Measurements from ENCODE around the gene CDH23. TPM values are rescaled to one million over a fixed set of nuclear protein-coding genes. Genes with fewer than 3 reads are reported as not detected.

CDH23 gene
- total RNA-seq, 1 donor from 2014 or later: 1.3 TPM

DNA sequence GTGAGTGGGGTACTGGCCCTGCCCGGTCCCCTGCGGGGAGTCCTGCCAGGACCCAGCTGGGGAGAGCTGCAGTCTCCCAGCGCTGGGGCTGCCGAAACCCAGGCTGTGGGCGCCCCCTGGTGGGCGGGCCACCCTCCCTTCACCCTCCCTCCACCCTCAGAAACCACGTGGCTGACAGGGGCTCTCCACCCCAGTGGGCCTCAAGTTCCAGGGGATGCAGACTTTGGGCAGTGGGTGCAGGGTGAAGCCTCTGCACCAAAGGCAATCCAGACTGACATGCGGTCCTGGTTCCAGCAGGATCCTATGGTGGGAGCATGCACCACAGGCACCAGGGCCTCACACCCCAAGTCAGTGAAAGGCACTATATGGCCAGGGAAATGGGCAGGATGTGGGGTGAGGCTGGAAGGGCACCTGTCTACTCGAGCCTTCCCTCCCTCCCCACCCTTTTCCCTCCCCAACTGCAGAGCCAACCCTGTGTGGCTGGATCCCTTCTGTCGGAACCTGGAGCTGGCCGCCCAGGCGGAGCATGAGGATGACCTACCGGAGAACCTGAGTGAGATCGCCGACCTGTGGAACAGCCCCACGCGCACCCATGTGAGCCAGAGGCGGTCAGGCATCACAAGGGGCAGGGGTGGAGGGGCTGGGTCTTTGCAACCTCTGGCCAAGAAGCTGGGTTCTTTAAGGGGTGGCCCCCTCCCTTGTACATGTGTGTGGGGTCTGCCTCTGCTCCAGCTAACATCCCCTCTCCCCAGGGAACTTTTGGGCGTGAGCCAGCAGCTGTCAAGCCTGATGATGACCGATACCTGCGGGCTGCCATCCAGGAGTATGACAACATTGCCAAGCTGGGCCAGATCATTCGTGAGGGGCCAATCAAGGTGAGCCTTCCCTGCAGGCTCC is 415.5 kb downstream of the CDH23 start:
- peaks cover 2% of the 10 kb centered on the region for H3K4me1 Mint-ChIP-seq
- intact Hi-C loops (cut with micrococcal nuclease): loop anchor here (1.0 to 5.0 kb wide), 4 partner anchors 40 to 500 kb away; partner anchors contain the start of gene VSIR

DNA sequence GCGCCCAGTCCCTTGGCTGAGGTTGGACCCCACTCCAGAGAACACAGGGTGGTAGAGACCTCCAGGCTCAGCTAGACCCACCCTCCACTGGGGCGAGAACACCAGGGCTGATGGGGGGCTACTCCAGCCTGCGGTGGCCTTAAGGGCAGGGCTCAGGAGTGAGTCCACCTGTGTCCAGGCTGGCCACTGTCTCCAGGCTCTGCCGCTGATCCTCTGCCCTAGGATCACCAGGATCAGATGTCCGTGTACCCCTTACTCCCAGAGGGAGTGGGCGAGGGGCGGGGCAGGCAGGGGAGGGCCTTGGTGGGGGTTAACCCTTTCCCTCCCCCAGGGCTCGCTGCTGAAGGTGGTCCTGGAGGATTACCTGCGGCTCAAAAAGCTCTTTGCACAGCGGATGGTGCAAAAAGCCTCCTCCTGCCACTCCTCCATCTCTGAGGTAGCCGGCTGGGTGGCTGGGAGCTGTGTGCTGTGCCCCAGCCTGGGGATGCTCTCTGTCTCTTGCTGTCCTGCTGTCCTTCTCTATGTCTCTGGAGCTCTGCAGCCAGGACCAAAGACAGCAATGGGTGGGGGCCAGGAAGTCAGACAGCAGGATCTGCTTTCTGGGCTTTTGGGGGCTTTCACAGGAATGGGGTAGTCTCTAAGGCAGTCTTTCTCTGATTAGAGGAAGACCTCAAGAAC is 416.3 kb downstream of the CDH23 start:
- no peak for DNase-seq
- peaks cover 15% of the 10 kb centered on the region for H3K36me3 Mint-ChIP-seq (ENCODE audit: low read depth)
- intact Hi-C loops (cut with micrococcal nuclease): loop anchor here (1.0 to 5.0 kb wide), 4 partner anchors 41 to 501 kb away; partner anchors contain the start of gene VSIR
- peaks cover 2% of the 10 kb centered on the region for H3K4me1 Mint-ChIP-seq
- H3K4me3 Mint-ChIP-seq: no peak overlapping the region
- no peaks in the 10 kb centered on the region for H3K27me3 Mint-ChIP-seq
- H3K9me3 Mint-ChIP-seq: no peaks in the 10 kb centered on the region
- H3K27ac Mint-ChIP-seq: no peak overlapping the region

More for the DNA sequence above, 415.5 kb downstream of the CDH23 start:
- Mint-ChIP-seq H3K27ac (peak overlapping the region; percentile 11), H3K4me3 (no peak overlapping the region), H3K9me3 (no peaks in the 10 kb centered on the region), H3K27me3 (no peaks in the 10 kb centered on the region), H3K36me3 (ENCODE audit: low read depth) (peaks cover 11% of the 10 kb centered on the region)
- DNase-seq: peak; percentile 92

DNA sequence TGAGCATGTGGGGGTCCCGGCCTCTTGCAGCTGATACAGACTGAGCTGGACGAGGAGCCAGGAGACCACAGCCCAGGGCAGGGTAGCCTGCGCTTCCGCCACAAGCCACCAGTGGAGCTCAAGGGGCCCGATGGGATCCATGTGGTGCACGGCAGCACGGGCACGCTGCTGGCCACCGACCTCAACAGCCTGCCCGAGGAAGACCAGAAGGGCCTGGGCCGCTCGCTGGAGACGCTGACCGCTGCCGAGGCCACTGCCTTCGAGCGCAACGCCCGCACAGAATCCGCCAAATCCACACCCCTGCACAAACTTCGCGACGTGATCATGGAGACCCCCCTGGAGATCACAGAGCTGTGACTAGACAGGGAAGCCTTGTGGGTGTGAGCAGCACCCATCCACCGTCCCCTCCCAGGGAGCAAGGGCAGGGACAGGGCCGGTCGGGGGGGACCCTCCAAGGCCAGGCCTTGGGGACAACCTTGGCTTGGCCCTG is 418.2 kb downstream of the CDH23 start:
- DNase-seq: no peak
- intact Hi-C loops (cut with micrococcal nuclease): loop anchor here (5.0 kb wide), 3 partner anchors 43 to 503 kb away; partner anchors contain the start of gene VSIR
- Mint-ChIP-seq H3K9me3 (no peaks in the 10 kb centered on the region), H3K27ac (no peak overlapping the region), H3K36me3 (ENCODE audit: low read depth) (peaks cover 29% of the 10 kb centered on the region), H3K4me1 (peaks cover 2% of the 10 kb centered on the region), H3K4me3 (no peak overlapping the region), H3K27me3 (no peaks in the 10 kb centered on the region)

DNA sequence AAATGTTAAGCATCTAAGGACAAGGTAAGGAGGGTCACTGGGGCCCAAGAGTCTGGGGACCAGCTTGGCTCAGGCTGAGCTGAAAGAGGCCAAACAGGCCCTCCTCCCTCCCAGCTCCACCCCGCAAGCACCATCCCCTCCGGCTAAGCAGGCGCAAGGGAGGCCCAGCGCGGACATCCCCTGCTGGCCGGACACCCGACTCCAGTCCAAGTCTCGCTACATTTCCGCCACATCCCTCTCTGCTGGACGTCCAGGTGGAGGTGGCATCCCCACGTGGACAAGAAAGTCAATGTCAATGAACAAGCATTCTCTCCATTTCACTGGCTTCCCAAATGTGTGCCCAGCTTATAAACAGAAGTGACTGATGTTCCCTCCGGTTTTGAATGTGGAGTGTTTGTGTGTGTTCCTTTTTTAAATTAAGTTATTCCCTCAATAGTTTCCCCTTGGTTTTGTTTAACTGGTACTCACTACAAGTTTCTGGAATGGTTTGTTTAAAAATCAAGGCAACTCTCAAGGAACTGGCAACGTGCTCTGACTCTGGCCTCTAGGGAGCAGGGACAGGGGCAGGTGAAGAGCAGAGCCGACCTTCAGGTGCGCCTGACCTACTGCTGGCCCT is 418.9 kb downstream of the CDH23 start:
- Mint-ChIP-seq H3K4me3 (no peak overlapping the region), H3K27me3 (no peaks in the 10 kb centered on the region), H3K9me3 (no peaks in the 10 kb centered on the region), H3K4me1 (peaks cover 2% of the 10 kb centered on the region), H3K27ac (no peak overlapping the region), H3K36me3 (ENCODE audit: low read depth) (peaks cover 31% of the 10 kb centered on the region)
- intact Hi-C loops (cut with micrococcal nuclease): no loop called here
- DNase-seq: no peak

DNA sequence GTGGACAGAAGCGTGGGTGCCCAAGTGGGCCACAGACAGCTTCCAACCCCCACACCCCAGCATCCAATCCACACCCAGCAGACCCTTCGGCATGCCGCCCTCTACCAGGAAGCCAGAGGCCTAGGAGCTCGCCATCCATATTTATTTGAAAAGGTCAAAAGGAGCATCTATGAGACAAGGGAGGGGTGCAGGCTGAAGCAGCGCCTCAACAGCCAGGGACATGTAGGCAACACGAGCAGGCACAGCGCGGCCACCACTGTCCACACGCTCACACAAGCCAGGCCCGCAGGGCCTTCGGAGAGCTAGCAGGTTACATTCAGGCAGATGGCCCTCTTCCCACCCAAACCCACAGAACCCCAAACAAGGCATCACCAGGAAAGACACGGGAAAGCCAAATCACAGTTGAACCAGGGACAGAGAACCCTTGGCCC is 419.7 kb downstream of the CDH23 start:
- H3K27me3 Mint-ChIP-seq: no peaks in the 10 kb centered on the region
- no peak overlapping the region for H3K4me3 Mint-ChIP-seq
- H3K36me3 Mint-ChIP-seq (ENCODE audit: low read depth): peaks cover 37% of the 10 kb centered on the region
- H3K27ac Mint-ChIP-seq: no peak overlapping the region
- no peaks in the 10 kb centered on the region for H3K9me3 Mint-ChIP-seq
- intact Hi-C loops (cut with micrococcal nuclease): no loop called here
- H3K4me1 Mint-ChIP-seq: peaks cover 2% of the 10 kb centered on the region
- DNase-seq: no peak

DNA sequence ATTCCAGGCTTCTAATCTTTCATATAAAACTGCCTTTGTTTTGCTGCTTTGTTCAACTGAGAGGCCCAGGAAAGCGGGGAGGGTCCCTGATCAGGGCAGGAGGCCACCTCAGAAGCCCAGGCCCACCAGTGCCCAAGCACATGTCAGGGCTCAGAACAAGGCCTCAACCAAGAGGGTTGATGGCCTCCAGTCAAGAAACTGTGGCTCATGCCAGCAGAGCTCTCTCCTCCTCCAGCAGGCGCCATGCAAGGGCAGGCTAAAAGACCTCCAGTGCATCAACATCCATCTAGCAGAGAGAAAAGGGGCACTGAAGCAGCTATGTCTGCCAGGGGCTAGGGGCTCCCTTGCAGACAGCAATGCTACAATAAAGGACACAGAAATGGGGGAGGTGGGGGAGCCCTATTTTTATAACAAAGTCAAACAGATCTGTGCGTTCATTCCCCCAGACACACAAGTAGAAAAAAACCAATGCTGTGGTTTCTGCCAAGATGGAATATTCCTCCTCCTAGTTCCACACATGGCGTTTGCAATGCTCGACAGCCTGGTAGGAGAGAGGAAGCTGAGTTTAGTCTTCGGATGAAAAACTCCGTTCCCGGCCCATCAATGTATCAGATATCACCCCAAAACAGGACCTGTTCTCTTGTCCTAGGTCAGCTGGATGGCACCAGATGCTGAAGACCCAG is 420.4 kb downstream of the CDH23 start:
- peaks cover 43% of the 10 kb centered on the region for H3K36me3 Mint-ChIP-seq (ENCODE audit: low read depth)
- H3K4me3 Mint-ChIP-seq: no peak overlapping the region
- H3K27me3 Mint-ChIP-seq: no peaks in the 10 kb centered on the region
- H3K27ac Mint-ChIP-seq: no peak overlapping the region
- H3K4me1 Mint-ChIP-seq: peaks cover 3% of the 10 kb centered on the region
- H3K9me3 Mint-ChIP-seq: no peaks in the 10 kb centered on the region
- no peak for DNase-seq
- intact Hi-C loops (cut with micrococcal nuclease): no loop called here

DNA sequence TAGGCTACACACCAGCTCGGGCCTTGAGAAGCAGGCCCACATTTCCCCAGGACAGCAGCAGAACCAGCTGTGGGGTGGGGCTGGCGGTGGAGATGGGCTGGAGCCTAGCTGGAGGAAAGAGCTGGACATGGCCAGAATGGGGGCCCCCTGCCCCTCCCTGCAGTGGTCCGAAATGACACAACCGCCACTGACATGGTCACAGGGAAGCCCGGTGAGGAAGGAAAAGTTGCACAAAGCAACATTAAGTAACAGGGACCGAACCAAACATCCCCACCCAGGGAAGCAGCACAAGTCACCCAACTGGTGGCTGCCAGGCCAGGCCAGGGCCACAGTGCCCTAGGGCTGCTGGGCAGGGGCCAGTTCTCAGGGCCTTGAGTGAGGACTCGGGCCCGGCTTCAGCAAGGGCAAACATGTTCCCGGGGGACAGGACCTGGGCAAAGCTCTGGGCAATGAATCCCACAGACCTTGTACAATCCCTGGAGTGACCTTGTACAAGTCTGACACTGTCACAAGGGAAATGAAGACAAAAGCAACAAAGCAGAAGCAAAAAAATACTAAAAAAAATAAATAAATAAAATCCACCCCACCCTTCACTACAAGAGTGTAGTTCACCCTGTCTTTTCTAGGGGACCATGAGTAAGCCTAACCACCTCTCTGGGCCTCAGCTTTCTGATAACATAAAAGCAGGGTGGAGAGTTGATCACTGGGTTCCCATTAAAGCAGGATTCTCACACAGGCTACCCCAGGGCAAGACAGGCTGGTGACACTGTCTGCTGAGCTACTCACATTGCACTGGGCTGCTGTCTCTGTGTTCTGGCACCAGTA is 421.3 kb downstream of the CDH23 start:
- H3K4me3 Mint-ChIP-seq: no peak overlapping the region
- no peak overlapping the region for H3K27ac Mint-ChIP-seq

DNA sequence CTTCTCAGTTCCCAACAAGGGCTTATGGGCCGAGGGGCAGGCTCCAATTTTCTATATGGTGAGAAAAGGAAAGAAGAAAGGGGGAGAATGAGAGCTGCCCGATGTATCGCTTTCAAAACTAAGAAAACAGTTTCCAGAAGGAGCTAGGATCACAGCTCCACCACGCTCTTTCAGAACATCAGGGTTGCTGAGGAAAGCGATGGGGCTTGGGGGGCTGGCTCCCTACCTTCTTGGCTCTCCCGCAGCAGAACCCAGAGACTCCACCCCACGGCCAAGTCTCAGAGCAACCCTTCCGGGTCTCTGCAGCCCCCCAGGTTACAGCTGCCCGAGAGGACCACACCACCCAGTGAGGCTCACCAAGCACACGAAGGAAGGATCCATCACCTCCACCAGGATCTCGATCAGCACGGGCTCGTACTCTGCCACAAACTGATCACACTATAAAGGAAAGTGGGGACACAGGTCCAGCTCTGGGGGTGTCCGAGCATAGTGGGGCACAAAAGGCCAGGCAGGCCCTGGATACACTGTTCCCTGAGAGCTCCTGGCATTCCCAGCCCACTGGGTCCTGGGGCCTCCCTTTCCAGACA is 422.0 kb downstream of the CDH23 start:
- intact Hi-C loops (cut with micrococcal nuclease): no loop called here
- no peaks in the 10 kb centered on the region for H3K9me3 Mint-ChIP-seq
- H3K27me3 Mint-ChIP-seq: no peaks in the 10 kb centered on the region
- no peak overlapping the region for H3K4me3 Mint-ChIP-seq
- no peak for DNase-seq
- H3K4me1 Mint-ChIP-seq: peaks cover 9% of the 10 kb centered on the region
- peaks cover 51% of the 10 kb centered on the region for H3K36me3 Mint-ChIP-seq (ENCODE audit: low read depth)
- H3K27ac Mint-ChIP-seq: no peak overlapping the region

More for the DNA sequence above, 421.3 kb downstream of the CDH23 start:
- Mint-ChIP-seq H3K4me1 (peaks cover 9% of the 10 kb centered on the region), H3K36me3 (ENCODE audit: low read depth) (peaks cover 48% of the 10 kb centered on the region), H3K27me3 (no peaks in the 10 kb centered on the region), H3K9me3 (no peaks in the 10 kb centered on the region)
- no peak for DNase-seq
- intact Hi-C loops (cut with micrococcal nuclease): no loop called here

DNA sequence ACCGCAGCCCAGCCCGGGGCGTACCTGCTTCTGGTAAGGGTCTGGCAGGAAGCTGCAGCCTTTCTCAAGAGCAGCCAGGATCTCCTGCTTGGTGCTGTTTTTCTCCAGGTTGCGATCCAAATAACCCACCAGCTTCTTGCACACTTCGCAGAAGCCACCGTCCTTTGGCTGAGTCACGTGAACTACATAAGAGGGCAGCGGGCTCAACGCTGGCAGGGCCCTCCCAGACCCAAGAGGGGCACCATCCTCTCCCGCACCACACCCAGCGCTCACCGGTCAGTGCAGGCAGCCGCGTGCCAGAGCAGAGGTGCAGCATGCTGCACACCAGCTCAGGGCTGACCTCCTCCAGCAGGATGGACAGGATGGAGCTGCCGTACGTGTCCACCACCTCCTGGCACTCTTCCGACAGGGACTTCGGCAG is 422.7 kb downstream of the CDH23 start:
- H3K36me3 Mint-ChIP-seq (ENCODE audit: low read depth): peaks cover 51% of the 10 kb centered on the region
- intact Hi-C loops (cut with micrococcal nuclease): no loop called here
- H3K4me1 Mint-ChIP-seq: peaks cover 9% of the 10 kb centered on the region

DNA sequence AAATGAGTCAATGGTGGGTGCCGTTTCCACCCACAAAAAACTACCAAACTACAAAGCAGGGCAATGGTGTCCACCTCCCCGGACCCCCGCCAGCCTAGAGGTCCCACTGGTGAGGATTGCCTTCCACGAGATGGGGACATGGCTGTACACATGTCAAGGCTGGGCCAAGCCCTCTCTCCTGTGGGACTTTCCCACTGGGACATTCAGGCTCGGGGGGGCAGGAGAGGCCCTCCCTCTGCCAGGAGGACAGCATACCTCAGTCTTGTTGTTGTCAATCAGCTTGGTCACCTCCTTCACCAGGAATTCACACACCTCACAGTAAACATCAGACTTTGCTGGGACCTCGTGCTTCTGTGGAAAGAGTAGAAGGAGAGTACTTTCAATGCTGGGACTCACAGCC is 423.3 kb downstream of the CDH23 start:
- intact Hi-C loops (cut with micrococcal nuclease): no loop called here
- DNase-seq: no peak
- Mint-ChIP-seq H3K9me3 (no peaks in the 10 kb centered on the region), H3K4me3 (no peak overlapping the region), H3K27me3 (no peaks in the 10 kb centered on the region), H3K27ac (no peak overlapping the region), H3K36me3 (ENCODE audit: low read depth) (peaks cover 53% of the 10 kb centered on the region), H3K4me1 (peaks cover 9% of the 10 kb centered on the region)

More for the DNA sequence above, 422.7 kb downstream of the CDH23 start:
- Mint-ChIP-seq H3K9me3 (no peaks in the 10 kb centered on the region), H3K4me3 (no peak overlapping the region), H3K27me3 (no peaks in the 10 kb centered on the region), H3K27ac (no peak overlapping the region)
- DNase-seq: no peak

DNA sequence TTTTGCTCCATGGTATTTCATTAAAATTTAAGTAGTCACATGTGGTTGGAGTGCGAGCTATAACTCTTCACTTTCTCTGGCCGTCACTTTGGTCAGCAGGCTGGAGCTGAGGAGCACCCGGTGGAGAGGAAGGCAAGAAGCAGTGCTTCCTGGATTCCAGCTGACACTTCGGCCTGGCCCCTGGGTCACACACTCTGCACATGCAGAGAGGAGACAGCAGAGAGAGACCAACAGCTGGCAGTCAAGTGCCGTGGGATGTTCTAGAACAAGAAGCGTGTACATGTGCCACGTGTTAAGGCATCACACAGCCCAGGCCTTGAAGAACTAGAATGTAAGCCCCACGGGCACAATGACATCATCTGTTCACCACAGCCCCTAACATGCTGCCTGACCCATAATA is 424.2 kb downstream of the CDH23 start:
- no peak for DNase-seq
- intact Hi-C loops (cut with micrococcal nuclease): no loop called here
- Mint-ChIP-seq H3K36me3 (ENCODE audit: low read depth) (peaks cover 59% of the 10 kb centered on the region), H3K27me3 (no peaks in the 10 kb centered on the region), H3K4me1 (peaks cover 9% of the 10 kb centered on the region), H3K27ac (no peak overlapping the region), H3K9me3 (no peaks in the 10 kb centered on the region), H3K4me3 (no peak overlapping the region)

DNA sequence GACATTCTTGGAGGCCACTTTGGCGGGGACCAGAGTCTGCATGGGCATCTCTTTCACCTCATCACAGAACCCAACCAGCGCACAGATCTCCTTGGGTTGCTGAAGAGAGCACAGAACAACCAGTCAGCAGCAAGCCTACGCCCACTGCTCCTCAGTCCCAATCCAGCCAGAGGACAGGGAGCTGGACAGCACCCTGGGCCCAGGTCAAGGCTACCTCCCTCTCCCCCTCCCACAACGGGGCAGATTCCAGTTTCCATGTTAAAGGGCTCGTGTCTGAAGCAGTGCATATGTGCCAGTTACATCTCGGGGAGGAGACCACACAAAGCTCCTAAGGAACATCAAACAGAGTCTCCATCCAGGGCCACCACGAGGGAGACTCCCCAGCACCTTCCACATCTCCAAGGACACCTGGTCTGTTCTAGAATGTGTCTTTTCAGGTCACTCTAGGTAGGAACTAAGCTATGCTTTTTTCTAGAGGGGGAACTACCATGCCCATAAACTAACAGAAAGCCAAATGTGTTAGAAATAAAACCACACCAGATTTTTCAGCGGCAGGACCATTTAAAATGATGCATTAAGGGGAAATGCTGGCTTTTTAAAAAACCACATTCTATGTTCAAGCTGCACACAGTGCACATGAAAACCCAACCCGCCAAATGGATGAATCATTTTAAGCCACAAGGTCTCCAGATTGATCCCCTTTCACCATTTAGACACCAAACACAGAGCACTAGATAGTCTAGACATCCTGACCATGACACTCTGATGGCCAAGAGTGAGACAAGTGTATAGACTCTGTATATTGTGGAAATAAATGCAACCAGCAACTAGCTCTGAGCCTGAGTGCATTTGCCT is 425.4 kb downstream of the CDH23 start:
- H3K4me3 Mint-ChIP-seq: no peak overlapping the region
- intact Hi-C loops (cut with micrococcal nuclease): no loop called here
- H3K4me1 Mint-ChIP-seq: peaks cover 9% of the 10 kb centered on the region
- no peaks in the 10 kb centered on the region for H3K27me3 Mint-ChIP-seq
- peaks cover 55% of the 10 kb centered on the region for H3K36me3 Mint-ChIP-seq (ENCODE audit: low read depth)
- no peak overlapping the region for H3K27ac Mint-ChIP-seq
- H3K9me3 Mint-ChIP-seq: no peaks in the 10 kb centered on the region
- DNase-seq: no peak

All from activated CD4-positive, alpha-beta T cell treated with anti-CD3 and anti-CD28 coated beads, Interleukin-2, amount 10 ng/mL, durations not matched to agents 24 days and 14 days (primary cell).